Mesothelial cell of epicardium (in vitro differentiated cells): ENCODE measurements around the gene IRF3. TPM values are rescaled to one million over a fixed set of nuclear protein-coding genes. Genes with fewer than 3 reads are reported as not detected.
A peak's percentile ranks its signal among the peaks of the same experiment; 100 is the strongest.

Experiments used
- DNase-seq, 2 experiments: peaks; one replicate each; pipeline ENCODE4 v3.0.0; 2021; ENCODE audit warnings: low spot score in 2 of 2; ENCODE audit not compliant: unreplicated experiment in 2 of 2
- H3K27ac Mint-ChIP-seq: 2 replicates; pipeline ENCODE4 v1.8.0; 2021; ENCODE audit warnings: mixed read lengths
- H3K27me3 Mint-ChIP-seq: 2 replicates; pipeline ENCODE4 v1.8.0; 2021; ENCODE audit warnings: low read depth, mixed read lengths
- H3K36me3 Mint-ChIP-seq: 2 replicates; pipeline ENCODE4 v1.8.0; 2021; ENCODE audit warnings: mixed read lengths
- H3K4me1 Mint-ChIP-seq: 2 replicates; pipeline ENCODE4 v1.8.0; 2021; ENCODE audit warnings: mixed read lengths
- H3K4me3 Mint-ChIP-seq: 2 replicates; pipeline ENCODE4 v1.8.0; 2021; ENCODE audit warnings: mild to moderate bottlenecking, moderate library complexity, mixed read lengths
- H3K9me3 Mint-ChIP-seq: 2 replicates; pipeline ENCODE4 v1.8.0; 2021; ENCODE audit warnings: mixed read lengths
- CTCF ChIP-seq: fragments of 200-600 bp; sonication (generic); IDR thresholded peaks from one replicate; pipeline ENCODE4 v1.5.0; 2021; ENCODE audit warnings: antibody characterized with exemption; ENCODE audit not compliant: unreplicated experiment
- total RNA-seq: library from RNA; stranded (reverse); gene quantifications from 3 replicates; pipeline ENCODE4 v1.2.1, GENCODE V29; 2021

Gene IRF3
- total RNA-seq, 1 donor from 2014 or later, result 89.4 TPM

- H3K4me1 Mint-ChIP-seq, result peaks cover 22% of the 10 kb centered on the region
- no peaks in the 10 kb centered on the region for H3K9me3 Mint-ChIP-seq
- H3K36me3 Mint-ChIP-seq, result peaks cover 16% of the 10 kb centered on the region
- H3K27ac Mint-ChIP-seq, result peak within 1 kb of the TSS; percentile 91
- H3K27me3 Mint-ChIP-seq, result peaks cover 6% of the 10 kb centered on the region
- TF ChIP-seq CTCF, result peak; percentile 34
- H3K4me3 Mint-ChIP-seq, result peak within 1 kb of the TSS; percentile 77
- peak in 1 of 2 experiments; percentile 63 for DNase-seq
Measured at GRCh38 chr19:49689133-49690078, 23.7 kb upstream of the IRF3 start, which contains the start of gene ADM5. TSS of gene ADM5 (plus strand) at chr19:49689594. CDS start at chr19:49689838, 244 bp downstream.

- DNase-seq, result no peak
- Mint-ChIP-seq H3K4me1 (peaks cover 22% of the 10 kb centered on the region), H3K9me3 (no peaks in the 10 kb centered on the region), H3K36me3 (peaks cover 17% of the 10 kb centered on the region), H3K27ac (peak overlapping the region; percentile 66), H3K27me3 (peaks cover 6% of the 10 kb centered on the region), H3K4me3 (no peak overlapping the region)
- TF ChIP-seq CTCF, result no peak
Measured at GRCh38 chr19:49688531-49689132, 23.0 kb upstream of the IRF3 start.

GRCh38 chr19:49687566-49688316 is 22.1 kb upstream of the IRF3 start:
- Mint-ChIP-seq H3K9me3 (no peaks in the 10 kb centered on the region), H3K4me3 (no peak overlapping the region), H3K27me3 (peaks cover 6% of the 10 kb centered on the region), H3K36me3 (peaks cover 17% of the 10 kb centered on the region), H3K4me1 (peaks cover 22% of the 10 kb centered on the region), H3K27ac (peak overlapping the region; percentile 54)
- DNase-seq, result no peak
- TF ChIP-seq CTCF, result no peak

GRCh38 chr19:49687150-49687549 is 21.5 kb upstream of the IRF3 start:
- no peak overlapping the region for H3K4me3 Mint-ChIP-seq
- peaks cover 22% of the 10 kb centered on the region for H3K4me1 Mint-ChIP-seq

More at GRCh38 chr19:49687150-49687549, 21.5 kb upstream of the IRF3 start:
- Mint-ChIP-seq H3K27ac (no peak overlapping the region), H3K9me3 (no peaks in the 10 kb centered on the region), H3K27me3 (peaks cover 6% of the 10 kb centered on the region), H3K36me3 (peaks cover 21% of the 10 kb centered on the region)
- no peak for DNase-seq
- no peak for TF ChIP-seq CTCF
